ENCODE results near the gene CRYBB1.

The CRYBB1 gene

GRCh38 chr22:26617271-26618199 lies at the start of gene CRYBB1:
Gene CRYBB1 (minus strand): TSS chr22:26618027. CDS start chr22:26616319, 1,708 bp downstream.
- TF ChIP-seq, protein P1, sequence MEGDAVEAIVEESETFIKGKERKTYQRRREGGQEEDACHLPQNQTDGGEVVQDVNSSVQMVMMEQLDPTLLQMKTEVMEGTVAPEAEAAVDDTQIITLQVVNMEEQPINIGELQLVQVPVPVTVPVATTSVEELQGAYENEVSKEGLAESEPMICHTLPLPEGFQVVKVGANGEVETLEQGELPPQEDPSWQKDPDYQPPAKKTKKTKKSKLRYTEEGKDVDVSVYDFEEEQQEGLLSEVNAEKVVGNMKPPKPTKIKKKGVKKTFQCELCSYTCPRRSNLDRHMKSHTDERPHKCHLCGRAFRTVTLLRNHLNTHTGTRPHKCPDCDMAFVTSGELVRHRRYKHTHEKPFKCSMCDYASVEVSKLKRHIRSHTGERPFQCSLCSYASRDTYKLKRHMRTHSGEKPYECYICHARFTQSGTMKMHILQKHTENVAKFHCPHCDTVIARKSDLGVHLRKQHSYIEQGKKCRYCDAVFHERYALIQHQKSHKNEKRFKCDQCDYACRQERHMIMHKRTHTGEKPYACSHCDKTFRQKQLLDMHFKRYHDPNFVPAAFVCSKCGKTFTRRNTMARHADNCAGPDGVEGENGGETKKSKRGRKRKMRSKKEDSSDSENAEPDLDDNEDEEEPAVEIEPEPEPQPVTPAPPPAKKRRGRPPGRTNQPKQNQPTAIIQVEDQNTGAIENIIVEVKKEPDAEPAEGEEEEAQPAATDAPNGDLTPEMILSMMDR (conservative IDR thresholded peaks at IDR 0.05; ENCODE audit: control insufficient read depth, insufficient read depth, low read depth, low read length) = no peak
- peak; percentile 23 for DNase-seq (ENCODE audit: low read depth)
- no peak within 1 kb of the TSS for H3K4me3 ChIP-seq (ENCODE audit: control insufficient read depth, low read depth, low read length)

GRCh38 chr22:26667140-26667539 lies 49.3 kb upstream of the CRYBB1 start:
- TF ChIP-seq, protein P1 (conservative IDR thresholded peaks at IDR 0.05; ENCODE audit: control insufficient read depth, insufficient read depth, low read depth, low read length) = no peak
- no peak overlapping the region for H3K4me3 ChIP-seq (ENCODE audit: control insufficient read depth, low read depth, low read length)

GRCh38 chr22:26665813-26666231 lies 48.0 kb upstream of the CRYBB1 start:
- peak; percentile 60 for DNase-seq (ENCODE audit: low read depth)
- TF ChIP-seq, protein P1 (conservative IDR thresholded peaks at IDR 0.05; ENCODE audit: control insufficient read depth, insufficient read depth, low read depth, low read length) = no peak
- no peak overlapping the region for H3K4me3 ChIP-seq (ENCODE audit: control insufficient read depth, low read depth, low read length)

More at GRCh38 chr22:26667140-26667539, 49.3 kb upstream of the CRYBB1 start:
- no peak for DNase-seq (ENCODE audit: low read depth)

- H3K4me3 ChIP-seq (ENCODE audit: control insufficient read depth, low read depth, low read length) = no peak overlapping the region
- TF ChIP-seq, protein P1 (conservative IDR thresholded peaks at IDR 0.05; ENCODE audit: control insufficient read depth, insufficient read depth, low read depth, low read length) = no peak
- DNase-seq (ENCODE audit: low read depth) = no peak
Observed at GRCh38 chr22:26663374-26663923, 45.6 kb upstream of the CRYBB1 start.

- H3K4me3 ChIP-seq (ENCODE audit: control insufficient read depth, low read depth, low read length) = no peak overlapping the region
- TF ChIP-seq, protein P1 (conservative IDR thresholded peaks at IDR 0.05; ENCODE audit: control insufficient read depth, insufficient read depth, low read depth, low read length) = no peak
- no peak for DNase-seq (ENCODE audit: low read depth)
Observed at GRCh38 chr22:26662160-26662559, 44.3 kb upstream of the CRYBB1 start.

GRCh38 chr22:26660961-26661578 lies 43.2 kb upstream of the CRYBB1 start:
- TF ChIP-seq, protein P1 (conservative IDR thresholded peaks at IDR 0.05; ENCODE audit: control insufficient read depth, insufficient read depth, low read depth, low read length) = no peak
- DNase-seq (ENCODE audit: low read depth) = no peak
- no peak overlapping the region for H3K4me3 ChIP-seq (ENCODE audit: control insufficient read depth, low read depth, low read length)
